HepG2 (cell line): Measurements from ENCODE around the gene LTK. TPM values are rescaled to one million over a fixed set of nuclear protein-coding genes. Genes with fewer than 3 reads are reported as not detected.

ENCODE experiments used
- ATAC-seq: fragments of 200-7000 bp; cut with Tn5 transposase; 3 replicates; pipeline ENCODE4 v1.9.1; 2020; ENCODE audit warnings: mild to moderate bottlenecking, moderate library complexity
- BruUV-seq: library from RNA; stranded (reverse); fragments of 400-500 nt; replicated peaks from 2 replicates; lab custom pipeline; 2021; lab: Mats Ljungman, UMichigan
- CTCF ChIA-PET: fragments of 300-600 bp; formaldehyde crosslinking; extraction: SDS; loops from one replicate; lab custom pipeline; 2021; ENCODE audit warnings: low total read pairs, inconsistent platforms, low intra/inter-chr PET ratio; lab: Yijun Ruan, JAX
- POLR2A ChIA-PET: fragments of 350-600 bp; sonication (Branson Sonifier 250); formaldehyde crosslinking; loops from one replicate; lab custom pipeline; 2020; ENCODE audit warnings: antibody characterized with exemption, inconsistent platforms; lab: Yijun Ruan, JAX
- DNase-seq: peaks from one replicate; pipeline ENCODE4 v3.0.0-alpha.2; 2015; ENCODE audit warnings: low spot score
- FAIRE-seq: peaks from 3 replicates; lab custom pipeline; 2011; peaks lifted over from hg19 to GRCh38; lab: Jason Lieb, UNC
- H2AFZ ChIP-seq: one replicate; pipeline ENCODE4 v1.6.1; 2011; ENCODE audit warnings: low read length, inconsistent platforms
- H3K27ac ChIP-seq: fragments of 300-600 bp; 3 replicates; pipeline ENCODE4 v1.8.0; 2011; ENCODE audit warnings: mixed run types, mild to moderate bottlenecking, mixed read lengths, low read length, inconsistent platforms; ENCODE audit not compliant: insufficient read depth; ENCODE audit errors: extremely low read length
- H3K27me3 ChIP-seq, 2 experiments: fragments of 200-600 bp in 1 of 2; 2 replicates in 1 of 2; 3 replicates in 1 of 2; pipeline versions ENCODE4 v1.6.0 to v1.8.0; 2011; ENCODE audit warnings: low read length in 2 of 2, mild to moderate bottlenecking in 2 of 2, moderate library complexity in 2 of 2, inconsistent platforms in 1 of 2; ENCODE audit not compliant: insufficient read depth in 2 of 2, control insufficient read depth in 1 of 2
- H3K36me3 ChIP-seq, 2 experiments: fragments of 200-600 bp in 1 of 2; replicated peaks in 1 of 2; 2 replicates in 1 of 2; 3 replicates in 1 of 2; pipeline versions ENCODE4 v1.5.1 to v1.8.0; 2011; ENCODE audit warnings: low read length in 2 of 2, inconsistent platforms in 1 of 2; ENCODE audit not compliant: insufficient read depth in 2 of 2, control insufficient read depth in 1 of 2
- H3K4me1 ChIP-seq: 2 replicates; pipeline ENCODE4 v1.5.1; 2012; ENCODE audit warnings: low read length, inconsistent platforms; ENCODE audit not compliant: insufficient read depth
- H3K4me2 ChIP-seq: 2 replicates; pipeline ENCODE4 v1.6.0; 2011; ENCODE audit warnings: low read depth, low read length, inconsistent platforms
- H3K4me3 ChIP-seq, 3 experiments: fragments of 200-600 bp in 1 of 3; sonication (generic), shearing (Covaris generic) in 1 of 3; replicated peaks in 1 of 3; 2 replicates each; pipeline ENCODE4 v1.5.1; 2011 to 2016; ENCODE audit warnings: low read length in 3 of 3, inconsistent platforms in 2 of 3, low read depth in 2 of 3, mild to moderate bottlenecking in 2 of 3, control low read depth in 1 of 3, mixed read lengths in 1 of 3; ENCODE audit not compliant: insufficient read depth in 1 of 3
- H3K79me2 ChIP-seq: one replicate; pipeline ENCODE4 v1.6.1; 2011; ENCODE audit warnings: low read length, inconsistent platforms; ENCODE audit not compliant: insufficient read depth
- H3K9ac ChIP-seq: 2 replicates; pipeline ENCODE4 v1.6.0; 2011; ENCODE audit warnings: mild to moderate bottlenecking, low read depth, low read length, inconsistent platforms; ENCODE audit not compliant: insufficient read depth
- H3K9me3 ChIP-seq: 2 replicates; pipeline ENCODE4 v1.5.1; 2012; ENCODE audit warnings: mild to moderate bottlenecking, low read length
- H4K20me1 ChIP-seq: 2 replicates; pipeline ENCODE4 v1.6.0; 2011; ENCODE audit warnings: inconsistent platforms, mild to moderate bottlenecking, low read length, moderate library complexity; ENCODE audit not compliant: insufficient read depth
- CC2D1A ChIP-seq: sonication (generic); formaldehyde crosslinking; IDR thresholded peaks from 2 replicates; pipeline ENCODE4 v1.8.1; 2023; ENCODE audit warnings: mild to moderate bottlenecking, missing genetic modification reagents
- EZH2 ChIP-seq: conservative IDR thresholded peaks from 2 replicates; pipeline ENCODE4 v1.6.1; 2012; ENCODE audit warnings: mild to moderate bottlenecking, low read depth, low read length, moderate library complexity
- GTF3A ChIP-seq: sonication (generic); formaldehyde crosslinking; conservative IDR thresholded peaks from 2 replicates; pipeline ENCODE4 v1.4.0; 2020; ENCODE audit warnings: mild to moderate bottlenecking, missing genetic modification reagents
- HNRNPUL1 ChIP-seq: fragments of 200-400 bp; formaldehyde crosslinking; IDR thresholded peaks from 2 replicates; pipeline ENCODE4 v1.6.1; 2017; ENCODE audit warnings: low read depth, mild to moderate bottlenecking, low read length, moderate library complexity
- MLX ChIP-seq: IDR thresholded peaks from 2 replicates; pipeline ENCODE4 v1.6.1; 2016
- NFRKB ChIP-seq: fragments of 450-650 bp; IDR thresholded peaks from 2 replicates; pipeline ENCODE4 v1.6.1; 2017
- PPARG ChIP-seq: conservative IDR thresholded peaks from 2 replicates; pipeline ENCODE4 v1.6.1; 2016; ENCODE audit warnings: missing biosample characterization, missing genetic modification reagents
- SAFB2 ChIP-seq: sonication (generic); formaldehyde crosslinking; IDR thresholded peaks from 2 replicates; pipeline ENCODE4 v1.5.1; 2020; ENCODE audit warnings: missing genetic modification reagents, low read depth, mild to moderate bottlenecking, borderline replicate concordance
- SMAD3 ChIP-seq: sonication (generic); formaldehyde crosslinking; IDR thresholded peaks from 2 replicates; pipeline ENCODE4 v1.4.0; 2020; ENCODE audit warnings: missing genetic modification reagents
- SRF ChIP-seq: IDR thresholded peaks from 2 replicates; pipeline ENCODE4 v1.6.1; 2011; ENCODE audit warnings: mild to moderate bottlenecking, low read depth, low read length, moderate library complexity
- TBX3 ChIP-seq: fragments of 450-650 bp; IDR thresholded peaks from 2 replicates; pipeline ENCODE4 v1.6.1; 2017; ENCODE audit warnings: antibody characterized with exemption, mild to moderate bottlenecking, inconsistent platforms, borderline replicate concordance
- THAP9 ChIP-seq: sonication (generic); formaldehyde crosslinking; IDR thresholded peaks from 2 replicates; pipeline ENCODE4; 2020; ENCODE audit warnings: missing genetic modification reagents, mild to moderate bottlenecking, borderline replicate concordance
- ZNF543 ChIP-seq: sonication (generic); formaldehyde crosslinking; IDR thresholded peaks from 2 replicates; pipeline ENCODE4 v1.4.0; 2020; ENCODE audit warnings: mild to moderate bottlenecking, missing genetic modification reagents
- ZNF564 ChIP-seq: sonication (generic); formaldehyde crosslinking; IDR thresholded peaks from 2 replicates; pipeline ENCODE4 v1.8.1; 2023; ENCODE audit warnings: mild to moderate bottlenecking, missing genetic modification reagents
- ZNF615 ChIP-seq: sonication (generic); formaldehyde crosslinking; IDR thresholded peaks from 2 replicates; pipeline ENCODE4 v1.5.0; 2020; ENCODE audit warnings: mild to moderate bottlenecking, missing genetic modification reagents, borderline replicate concordance
- ZNF75D ChIP-seq: sonication (generic); formaldehyde crosslinking; IDR thresholded peaks from 2 replicates; pipeline ENCODE4 v1.8.1; 2023; ENCODE audit warnings: missing genetic modification reagents, mild to moderate bottlenecking, borderline replicate concordance
- WGBS: methylation state at CpG from one replicate; pipeline ENCODE4 v1.1.6; 2017; ENCODE audit warnings: low lambda C conversion rate; 5-methylcytosine and 5-hydroxymethylcytosine counted together
- in situ Hi-C: cut with HindIII; loops from 2 replicates; pipeline ENCODE4 v1.10.0; 2017; ENCODE audit warnings: low pct_unique_long_range_greater_than_20kb; ENCODE audit not compliant: extremely low pct_ligation_motif_present
- intact Hi-C: fragments of 100-400 bp; cut with micrococcal nuclease; formaldehyde crosslinking; loops from one replicate; pipeline ENCODE4 v1.10.0; 2022; ENCODE audit not compliant: unreplicated experiment
- polyA plus RNA-seq, 8 experiments: library from polyadenylated mRNA; depleted of rRNA in 3 of 8; stranded (reverse) in 7 of 8; unstranded in 1 of 8; fragments of >200 nt; fragmentation: Illumina TruSeq in 4 of 8; extraction: Trizol in 4 of 8; gene quantifications; 2 replicates each; pipeline versions ENCODE4 v1.2.1 to v1.2.3, GENCODE V29; 2011 to 2016; ENCODE audit warnings: low read depth in 4 of 8, missing spikeins in 1 of 8, mixed read lengths in 1 of 8; ENCODE audit not compliant: insufficient read depth in 1 of 8
- total RNA-seq, 5 experiments: library from RNA; depleted of rRNA; stranded (reverse); fragments of >200 nt; fragmentation: Illumina TruSeq; extraction: Trizol; gene quantifications; 2 replicates each; pipeline ENCODE4 v1.2.3, GENCODE V29; 2016; ENCODE audit warnings: low read depth in 1 of 5
- TF ChIP-seq, protein P1 (sequence below): sonication (generic); formaldehyde crosslinking; IDR thresholded peaks from 2 replicates; pipeline ENCODE4 v1.5.0; 2020; ENCODE audit warnings: missing genetic modification reagents
- TF ChIP-seq, protein P2 (sequence below): sonication (generic); formaldehyde crosslinking; IDR thresholded peaks from 2 replicates; pipeline ENCODE4 v1.4.0; 2020; ENCODE audit warnings: mild to moderate bottlenecking, missing genetic modification reagents

Gene LTK
- total and polyA plus RNA-seq, 2 of the 13 experiments (the other 11 are each of a cell fraction or from before 2014, with no cell fraction given): 0.01 TPM; not detected in 1

GRCh38 chr15:41480396-41481140 lies 33.1 kb downstream of the LTK start:
- in situ Hi-C loops (no loop called here), intact Hi-C loops (no loop called here)
- no TSS peak for BruUV-seq
- ATAC-seq (no peak), FAIRE-seq (no peak), DNase-seq (no peak)
- WGBS: 96% methylated on average over 12 of the region's 12 CpGs
- Histone ChIP-seq H4K20me1 (no peaks in the 10 kb centered on the region), H3K27ac (no peak overlapping the region), H3K79me2 (no peaks in the 10 kb centered on the region), H3K4me1 (no peaks in the 10 kb centered on the region), H3K4me3 (no peak overlapping the region), H3K4me2 (no peak overlapping the region), H2AFZ (no peak overlapping the region), H3K36me3 (peaks cover 17 to 53% of the 10 kb centered on the region in 2 experiments), H3K27me3 (no peaks in the 10 kb centered on the region), H3K9ac (no peak overlapping the region), H3K9me3 (no peaks in the 10 kb centered on the region)
- POLR2A ChIA-PET: interaction anchor here (1.1 kb wide), 1 partner anchor 15 kb away, joined by 4 read pairs; no protein-coding TSS in a partner anchor
- TF ChIP-seq ZNF75D (CRISPR knock-in tag) (no peak), SAFB2 (no peak), ZNF564 (no peak), GTF3A (CRISPR knock-in tag) (no peak), HNRNPUL1 (no peak), TBX3 (no peak), SRF (no peak), EZH2 (no peak), ZNF543 (no peak), NFRKB (no peak), CC2D1A (CRISPR knock-in tag) (no peak), THAP9 (CRISPR knock-in tag) (no peak), ZNF615 (CRISPR knock-in tag) (no peak), PPARG (CRISPR knock-in tag) (no peak), MLX (CRISPR knock-in tag) (no peak), SMAD3 (no peak)
- TF ChIP-seq, protein P1, sequence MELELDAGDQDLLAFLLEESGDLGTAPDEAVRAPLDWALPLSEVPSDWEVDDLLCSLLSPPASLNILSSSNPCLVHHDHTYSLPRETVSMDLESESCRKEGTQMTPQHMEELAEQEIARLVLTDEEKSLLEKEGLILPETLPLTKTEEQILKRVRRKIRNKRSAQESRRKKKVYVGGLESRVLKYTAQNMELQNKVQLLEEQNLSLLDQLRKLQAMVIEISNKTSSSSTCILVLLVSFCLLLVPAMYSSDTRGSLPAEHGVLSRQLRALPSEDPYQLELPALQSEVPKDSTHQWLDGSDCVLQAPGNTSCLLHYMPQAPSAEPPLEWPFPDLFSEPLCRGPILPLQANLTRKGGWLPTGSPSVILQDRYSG (CRISPR knock-in tag): no peak
- TF ChIP-seq, protein P2, sequence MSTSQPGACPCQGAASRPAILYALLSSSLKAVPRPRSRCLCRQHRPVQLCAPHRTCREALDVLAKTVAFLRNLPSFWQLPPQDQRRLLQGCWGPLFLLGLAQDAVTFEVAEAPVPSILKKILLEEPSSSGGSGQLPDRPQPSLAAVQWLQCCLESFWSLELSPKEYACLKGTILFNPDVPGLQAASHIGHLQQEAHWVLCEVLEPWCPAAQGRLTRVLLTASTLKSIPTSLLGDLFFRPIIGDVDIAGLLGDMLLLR (CRISPR knock-in tag): no peak
- CTCF ChIA-PET: no interaction called here
